Activated CD8-positive, alpha-beta T cell treated with anti-CD3 and anti-CD28 coated beads for 36 hours (primary cell): ENCODE results near the gene SPANXA1. TPM values are rescaled to one million over a fixed set of nuclear protein-coding genes. Genes with fewer than 3 reads are reported as not detected.
"Not testable (repeated sequence)": the region's sequence is repeated elsewhere in the genome, so short reads cannot be mapped to it uniquely, and the experiment has no call there.

Experiments used
- ATAC-seq: fragments of 200-7000 bp; cut with Tn5 transposase; one replicate; pipeline ENCODE4 v1.10.0; 2021; ENCODE audit warnings: mild to moderate bottlenecking, moderate library complexity
- CTCF ChIA-PET: fragments of 350-600 bp; sonication (Branson Sonifier 250); formaldehyde crosslinking; loops from one replicate; lab custom pipeline; 2021; ENCODE audit warnings: antibody characterized with exemption; lab: Charles Lee
- POLR2A ChIA-PET: fragments of 350-600 bp; sonication (Branson Sonifier 250); formaldehyde crosslinking; loops from one replicate; lab custom pipeline; 2021; ENCODE audit warnings: antibody characterized with exemption; lab: Charles Lee
- DNase-seq: peaks from one replicate; pipeline ENCODE4 v3.0.0-alpha.2; 2020
- H3K27ac Mint-ChIP-seq: one replicate; pipeline ENCODE4 v1.8.0; 2021; ENCODE audit warnings: mild to moderate bottlenecking, mixed read lengths
- H3K27me3 Mint-ChIP-seq: one replicate; pipeline ENCODE4 v1.8.0; 2021; ENCODE audit warnings: mixed read lengths
- H3K36me3 Mint-ChIP-seq: one replicate; pipeline ENCODE4 v1.8.0; 2021; ENCODE audit warnings: low read depth, mixed read lengths
- H3K4me1 Mint-ChIP-seq: one replicate; pipeline ENCODE4 v1.8.0; 2021; ENCODE audit warnings: low read depth, mixed read lengths
- H3K4me3 Mint-ChIP-seq: one replicate; pipeline ENCODE4 v1.8.0; 2021; ENCODE audit warnings: mild to moderate bottlenecking, moderate library complexity, mixed read lengths
- H3K9me3 Mint-ChIP-seq: one replicate; pipeline ENCODE4 v1.8.0; 2021; ENCODE audit warnings: mixed read lengths
- CTCF ChIP-seq: fragments of 200-600 bp; IDR thresholded peaks from one replicate; pipeline ENCODE4 v1.8.0; 2022; ENCODE audit warnings: antibody characterized with exemption, mild to moderate bottlenecking
- intact Hi-C: fragments of 100-400 bp; cut with micrococcal nuclease; formaldehyde crosslinking; loops from one replicate; pipeline ENCODE4 v1.10.0; 2022
- total RNA-seq, 2 experiments: library from RNA; stranded (reverse); gene quantifications; one replicate each; pipeline ENCODE4 v1.2.3, GENCODE V29; 2021

Gene SPANXA1
- total RNA-seq = not detected

DNA sequence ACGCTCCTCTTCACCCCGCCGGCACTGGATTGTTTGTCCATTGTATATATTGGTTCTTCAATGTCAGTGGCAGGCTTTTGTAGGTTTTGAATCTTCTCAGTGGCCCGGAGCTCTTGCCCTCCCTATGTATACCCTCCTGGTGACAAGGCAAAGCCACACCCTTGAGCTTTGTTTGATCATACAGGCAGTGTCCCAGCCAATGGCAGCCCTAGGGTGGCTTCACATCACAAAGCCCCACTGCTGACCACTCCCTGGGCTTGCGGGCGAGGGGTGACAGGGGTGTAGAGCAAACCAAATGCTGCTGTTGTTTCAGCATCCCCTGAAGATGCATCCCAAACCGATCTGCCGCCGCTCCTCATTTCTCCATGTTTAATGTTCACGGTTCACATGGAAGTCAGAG, at the start of gene SPANXA1:
TSS of gene SPANXA1 (minus strand) at position 101 of the 400 bp plus-strand sequence. CDS start at position 41, 60 bp downstream.
- DNase-seq, CTCF ChIA-PET, ATAC-seq, H3K4me1 Mint-ChIP-seq, H3K27ac Mint-ChIP-seq, H3K36me3 Mint-ChIP-seq, H3K9me3 Mint-ChIP-seq, POLR2A ChIA-PET, intact Hi-C loops, H3K27me3 Mint-ChIP-seq, H3K4me3 Mint-ChIP-seq: not testable (repeated sequence)

DNA sequence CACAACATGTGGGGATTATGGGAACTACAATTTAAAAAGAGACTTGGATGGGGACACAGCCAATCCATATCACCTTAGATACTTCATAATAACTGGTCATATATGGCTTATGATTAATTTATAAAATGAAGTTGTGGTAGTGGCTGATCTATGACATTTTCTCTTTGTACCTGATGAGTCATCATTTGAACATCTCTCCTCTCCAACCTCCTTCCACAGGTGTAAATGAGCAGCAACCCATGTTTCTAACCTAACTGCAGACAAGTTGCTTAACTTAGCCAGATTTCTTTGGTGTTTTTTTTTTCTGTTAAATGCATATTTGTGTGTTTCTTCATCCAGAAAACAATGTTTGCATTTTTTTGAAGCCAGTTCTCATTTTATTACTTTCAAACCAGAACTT, 47.6 kb upstream of the SPANXA1 start:
- Mint-ChIP-seq H3K27ac (no peak overlapping the region), H3K9me3 (no peaks in the 10 kb centered on the region), H3K4me1 (no peaks in the 10 kb centered on the region), H3K4me3 (no peak overlapping the region), H3K27me3 (no peaks in the 10 kb centered on the region), H3K36me3 (no peaks in the 10 kb centered on the region)
- POLR2A ChIA-PET = no interaction called here
- no peak for TF ChIP-seq CTCF
- intact Hi-C loops = no loop called here
- CTCF ChIA-PET = no interaction called here
- DNase-seq (no peak), ATAC-seq (no peak)

GRCh38 chrX:141619336-141619735, 34.8 kb upstream of the SPANXA1 start:
- intact Hi-C loops = no loop called here
- H3K36me3 Mint-ChIP-seq = no peaks in the 10 kb centered on the region
- no peaks in the 10 kb centered on the region for H3K27me3 Mint-ChIP-seq
- H3K27ac Mint-ChIP-seq = no peak overlapping the region
- ChIA-PET CTCF (no interaction called here), POLR2A (no interaction called here)
- no peak for ATAC-seq
- H3K4me1 Mint-ChIP-seq = no peaks in the 10 kb centered on the region
- H3K4me3 Mint-ChIP-seq = no peak overlapping the region
- peaks cover 2% of the 10 kb centered on the region for H3K9me3 Mint-ChIP-seq
- no peak for DNase-seq
- TF ChIP-seq CTCF = no peak

DNA sequence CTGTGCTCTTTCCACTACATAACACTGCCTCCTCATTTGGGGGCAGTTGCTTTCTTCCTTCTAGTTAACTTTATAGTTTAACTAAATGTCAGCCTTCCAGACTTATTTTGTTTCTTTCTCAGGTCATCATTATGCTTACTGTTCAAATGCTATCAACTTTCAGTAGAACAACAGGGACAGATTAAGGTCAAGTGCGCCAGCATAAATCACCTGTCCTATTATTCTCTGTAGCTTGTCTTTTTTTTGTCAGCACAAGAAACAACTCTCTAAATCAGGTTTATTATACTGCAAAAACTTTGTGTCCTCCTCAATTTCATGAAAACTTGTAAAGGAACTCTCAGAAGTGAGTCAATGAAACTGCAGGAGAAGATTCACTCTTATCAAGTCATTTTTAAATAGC, 24.6 kb upstream of the SPANXA1 start:
- Mint-ChIP-seq H3K27ac (no peak overlapping the region), H3K27me3 (no peaks in the 10 kb centered on the region), H3K4me3 (no peak overlapping the region), H3K36me3 (no peaks in the 10 kb centered on the region), H3K9me3 (peaks cover 2% of the 10 kb centered on the region), H3K4me1 (no peaks in the 10 kb centered on the region)
- ChIA-PET POLR2A (no interaction called here), CTCF (no interaction called here)
- DNase-seq = no peak
- no peak for TF ChIP-seq CTCF
- ATAC-seq = no peak
- intact Hi-C loops = no loop called here

DNA sequence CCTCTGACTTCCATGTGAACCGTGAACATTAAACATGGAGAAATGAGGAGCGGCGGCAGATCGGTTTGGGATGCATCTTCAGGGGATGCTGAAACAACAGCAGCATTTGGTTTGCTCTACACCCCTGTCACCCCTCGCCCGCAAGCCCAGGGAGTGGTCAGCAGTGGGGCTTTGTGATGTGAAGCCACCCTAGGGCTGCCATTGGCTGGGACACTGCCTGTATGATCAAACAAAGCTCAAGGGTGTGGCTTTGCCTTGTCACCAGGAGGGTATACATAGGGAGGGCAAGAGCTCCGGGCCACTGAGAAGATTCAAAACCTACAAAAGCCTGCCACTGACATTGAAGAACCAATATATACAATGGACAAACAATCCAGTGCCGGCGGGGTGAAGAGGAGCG, 4.9 kb upstream of the SPANXA1 start, which contains the start of gene SPANXA2:
TSS of gene SPANXA2 (plus strand) at position 301 of the 400 bp plus-strand sequence. CDS start at position 361, 60 bp downstream.
- H3K27me3 Mint-ChIP-seq, H3K4me1 Mint-ChIP-seq, DNase-seq, CTCF ChIA-PET, POLR2A ChIA-PET, H3K27ac Mint-ChIP-seq, ATAC-seq, H3K9me3 Mint-ChIP-seq, H3K36me3 Mint-ChIP-seq, intact Hi-C loops, H3K4me3 Mint-ChIP-seq: not testable (repeated sequence)

- H3K36me3 Mint-ChIP-seq, H3K9me3 Mint-ChIP-seq, H3K4me3 Mint-ChIP-seq, DNase-seq, H3K27me3 Mint-ChIP-seq, POLR2A ChIA-PET, CTCF ChIA-PET, H3K27ac Mint-ChIP-seq, H3K4me1 Mint-ChIP-seq, intact Hi-C loops, ATAC-seq: not testable (repeated sequence)
Measured at GRCh38 chrX:141542551-141542950, 42.0 kb downstream of the SPANXA1 start.

Other genes with a start within 250 kb of the SPANXA1 start
- not detected for gene SPANXA2, start 5.0 kb upstream of the SPANXA1 start, total RNA-seq
- gene SPANXD, start 114.0 kb upstream of the SPANXA1 start, total RNA-seq = not detected